GM11168 (cell line): Measurements from ENCODE around the gene ANP32E.

Experiments
- in situ Hi-C: fragments of 300-500 bp; cut with MboI; formaldehyde crosslinking; loops from one replicate; pipeline ENCODE4 v1.12.0; 2022; ENCODE audit warnings: low sequenced_read_pairs; ENCODE audit not compliant: unreplicated experiment

The ANP32E gene

DNA sequence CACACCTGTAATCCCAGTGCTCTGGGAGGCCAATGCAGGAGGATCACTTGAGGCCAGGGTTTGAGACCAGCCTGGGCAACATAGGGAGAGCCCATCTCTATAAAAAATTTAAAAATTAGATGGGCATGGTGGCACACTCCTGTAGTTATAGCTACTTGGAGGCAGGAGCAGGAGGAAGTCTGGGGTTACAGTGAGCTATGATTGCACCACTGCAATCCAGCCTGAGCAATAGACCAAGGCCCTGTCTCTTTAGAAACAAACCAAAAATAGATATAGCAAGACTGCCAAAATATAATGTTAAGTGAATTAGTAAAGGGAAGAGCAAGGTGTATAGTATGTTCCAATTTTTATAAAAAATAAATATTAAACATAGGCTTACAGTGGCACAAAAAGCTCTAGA, 57.4 kb downstream of the ANP32E start:
- in situ Hi-C loops: no loop called here

DNA sequence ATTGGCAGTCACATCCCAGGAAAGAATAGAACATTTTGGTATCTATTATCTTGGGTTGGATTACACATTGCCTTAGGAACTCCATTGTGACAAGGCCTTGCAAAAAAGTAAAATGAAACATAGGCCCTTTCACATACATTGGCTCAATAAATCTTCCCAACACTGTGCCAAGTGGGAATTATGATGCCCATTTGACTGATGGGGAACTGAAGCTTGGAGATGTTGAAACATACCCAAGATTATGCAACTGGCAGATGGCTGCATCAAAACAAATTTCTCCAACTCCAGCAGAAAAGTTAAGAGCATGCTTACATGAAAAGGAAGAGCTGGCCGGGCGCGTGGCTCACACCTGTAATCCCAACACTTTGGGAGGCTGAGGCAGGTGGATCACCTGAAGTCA, 59.3 kb downstream of the ANP32E start:
- in situ Hi-C loops: no loop called here

DNA sequence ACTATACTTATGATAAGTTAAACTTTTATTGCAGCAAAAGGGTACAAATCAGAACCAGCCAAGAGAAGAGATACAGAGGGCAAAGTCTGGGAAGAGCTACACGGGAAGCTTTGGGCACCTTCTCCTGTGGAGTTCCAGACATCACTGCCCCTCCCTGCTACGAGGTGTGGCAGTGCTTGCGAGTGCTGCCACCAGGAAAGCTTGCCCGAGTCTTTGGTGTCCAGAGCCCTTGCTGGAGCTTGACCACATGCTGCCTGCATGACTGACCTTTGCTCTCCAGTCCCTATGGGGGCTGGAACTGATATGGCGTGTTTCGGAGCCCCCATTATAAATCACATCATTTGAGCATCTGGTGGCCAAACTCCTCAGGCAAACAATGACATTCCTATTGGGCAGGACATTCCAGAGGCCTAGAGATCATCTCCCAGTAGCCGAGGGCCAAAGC, 62.7 kb downstream of the ANP32E start:
- in situ Hi-C loops: no loop called here

DNA sequence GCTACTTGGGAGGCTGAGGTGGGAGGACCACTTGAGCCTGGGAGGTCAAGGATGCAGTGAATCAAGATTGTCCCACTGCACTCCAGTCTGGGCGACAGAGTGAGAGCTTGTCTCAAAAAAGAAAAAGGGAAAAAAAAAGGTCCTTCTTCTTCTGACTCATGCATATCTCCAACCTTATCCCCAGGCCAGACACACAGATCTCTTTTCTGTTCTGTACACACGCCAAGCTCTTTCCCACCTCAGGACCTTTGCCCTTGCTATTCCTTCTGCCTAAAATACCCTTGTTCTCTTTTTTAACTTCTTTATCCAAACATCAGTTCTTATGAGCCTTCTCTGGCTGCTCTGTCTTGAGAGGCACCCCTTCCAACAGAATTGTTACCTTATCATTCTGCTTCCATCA, 64.1 kb downstream of the ANP32E start:
- in situ Hi-C loops: no loop called here

DNA sequence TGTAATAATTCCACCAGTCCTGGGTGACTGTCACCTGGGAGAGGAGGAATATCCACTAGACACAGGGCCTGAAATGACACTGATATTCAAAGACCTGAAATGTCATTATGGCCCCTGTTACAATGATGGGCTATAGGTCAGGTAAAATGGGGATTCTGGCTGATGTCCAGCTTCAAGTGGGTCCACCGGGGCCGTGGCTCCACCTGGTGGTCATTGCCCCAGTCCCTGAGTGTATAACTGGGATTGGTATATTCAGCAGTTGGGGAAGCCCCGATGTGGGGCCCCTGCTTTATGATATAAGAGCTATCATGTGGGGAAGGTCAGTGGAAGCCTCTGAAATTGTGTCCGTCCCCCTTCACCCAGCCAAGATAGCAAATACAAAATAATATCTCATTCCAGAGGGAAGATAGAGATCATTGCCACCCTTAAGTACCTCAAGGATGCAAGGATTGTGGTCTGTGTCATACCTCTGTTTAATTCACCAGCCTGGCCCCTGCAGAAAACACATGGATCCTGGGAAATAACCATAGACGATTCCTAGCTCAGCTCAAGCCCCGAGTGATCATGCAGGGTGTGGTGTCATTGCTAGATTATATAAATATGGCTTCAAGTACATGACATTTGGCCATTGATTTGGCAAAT, 66.8 kb downstream of the ANP32E start:
- in situ Hi-C loops: loop anchor here (10.0 kb wide), 1 partner anchor 94 kb away; no protein-coding TSS in a partner anchor
